Dedifferentiated amniotic fluid mesenchymal stem cell (primary cell): ENCODE measurements around the gene C2orf15.
A peak's percentile ranks its signal among the peaks of the same experiment; 100 is the strongest.
"Not testable (repeated sequence)": the region's sequence is repeated elsewhere in the genome, so short reads cannot be mapped to it uniquely, and the experiment has no call there.

Experiments
- DNase-seq: peaks from one replicate; pipeline ENCODE4 v3.0.0-alpha.2; 2016; ENCODE audit errors: extremely low spot score

The C2orf15 gene

GRCh38 chr2:99166218-99166617 is 24.7 kb downstream of the C2orf15 start:
- no peak for DNase-seq

- no peak for DNase-seq
These were observed 28.0 kb downstream of the C2orf15 start for GRCh38 chr2:99169534-99169933.

- no peak for DNase-seq
These were observed 30.1 kb downstream of the C2orf15 start for GRCh38 chr2:99171377-99172140.

- peak; percentile 97 for DNase-seq
These were observed 39.5 kb downstream of the C2orf15 start, which contains the start of the genes MITD1 and MRPL30 for GRCh38 chr2:99180755-99181623. Gene MITD1 (minus strand): TSS chr2:99181058. CDS start chr2:99180981, 77 bp downstream. Gene MRPL30 (plus strand): TSS chr2:99181184. CDS start chr2:99186204, 5,020 bp downstream.

- DNase-seq = no peak
These were observed 40.1 kb downstream of the C2orf15 start for GRCh38 chr2:99181624-99182000.

GRCh38 chr2:99183025-99183424 is 41.5 kb downstream of the C2orf15 start:
- DNase-seq = no peak

GRCh38 chr2:99184811-99185210 is 43.3 kb downstream of the C2orf15 start:
- no peak for DNase-seq

GRCh38 chr2:99187011-99187410 is 45.5 kb downstream of the C2orf15 start:
- DNase-seq = no peak

- DNase-seq = no peak
These were observed 46.9 kb downstream of the C2orf15 start for GRCh38 chr2:99188357-99188756.

- no peak for DNase-seq
These were observed 49.0 kb downstream of the C2orf15 start for GRCh38 chr2:99190548-99190947.

GRCh38 chr2:99192364-99192763 is 50.9 kb downstream of the C2orf15 start:
- DNase-seq = not testable (repeated sequence)

GRCh38 chr2:99198103-99198841 is 56.8 kb downstream of the C2orf15 start:
- DNase-seq = no peak

- DNase-seq = no peak
These were observed 58.7 kb downstream of the C2orf15 start for GRCh38 chr2:99200076-99200800.
